Activated T-cell treated with anti-CD3 and anti-CD28 coated beads, Interleukin-2, amount 50 U/mL, for 48 hours (primary cell): ENCODE results near the gene DLG2.
"Not testable (repeated sequence)": the region's sequence is repeated elsewhere in the genome, so short reads cannot be mapped to it uniquely, and the experiment has no call there.

Experiments
- DNase-seq, 2 experiments: peaks; one replicate each; pipeline ENCODE4 v3.0.0-alpha.2; 2020

The DLG2 gene

DNA sequence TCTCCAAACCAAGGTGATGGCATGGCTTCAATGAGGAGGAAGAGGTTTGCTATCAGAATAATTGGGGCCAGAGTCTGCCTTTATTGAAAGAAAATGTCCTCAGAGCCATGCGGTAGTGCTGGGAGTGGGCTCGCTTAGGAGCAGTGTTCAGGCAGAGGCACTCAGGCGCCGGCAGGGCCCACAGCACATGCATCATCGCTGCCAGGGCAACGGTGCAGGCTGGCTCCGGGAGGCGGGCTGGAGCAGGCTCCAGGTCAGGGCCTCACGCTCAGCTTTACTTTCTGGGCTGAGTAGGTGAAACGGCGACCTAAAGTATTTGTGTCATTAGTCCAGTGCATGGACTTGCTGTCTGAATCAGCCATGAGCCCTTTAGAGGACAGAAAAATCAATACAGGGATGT, 2171.1 kb downstream of the DLG2 start:
- DNase-seq: no peak

DNA sequence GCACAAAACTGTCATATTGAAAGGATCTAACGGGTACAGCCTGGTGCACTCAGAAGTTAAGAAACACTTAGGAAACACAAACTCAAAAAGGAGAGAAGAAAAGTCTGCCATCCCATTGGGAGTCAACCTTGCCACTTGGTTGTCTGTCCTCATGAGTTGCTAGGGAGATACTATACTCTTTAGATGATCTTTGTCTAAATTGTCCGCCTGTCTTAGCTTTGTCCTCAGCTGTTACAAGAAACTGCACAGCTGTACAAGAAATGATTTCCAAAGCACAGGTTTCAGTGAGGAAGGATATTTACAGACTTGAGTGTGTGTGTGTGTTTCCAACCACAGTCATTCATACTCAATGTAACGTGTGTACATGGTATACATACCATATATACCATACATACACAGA, 2171.8 kb downstream of the DLG2 start:
- DNase-seq: no peak

DNA sequence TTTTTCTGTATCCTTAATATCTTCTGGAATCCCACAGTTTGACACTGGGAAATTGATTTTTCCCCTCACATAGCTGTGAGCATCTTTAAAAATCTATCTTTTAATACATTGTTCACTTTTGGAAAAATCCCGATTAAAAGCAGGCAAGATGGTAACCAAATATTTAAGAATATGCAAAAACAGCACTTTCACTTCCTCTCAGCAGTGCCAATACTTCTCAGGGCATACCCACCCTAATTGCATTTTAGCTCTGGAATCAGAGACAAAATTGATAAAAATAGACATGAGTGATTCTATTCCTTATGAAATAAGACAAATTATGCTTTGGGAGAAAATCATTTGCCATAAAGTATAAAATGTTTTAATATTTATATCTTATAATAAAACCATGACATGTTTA, 2172.5 kb downstream of the DLG2 start:
- DNase-seq: no peak

DNA sequence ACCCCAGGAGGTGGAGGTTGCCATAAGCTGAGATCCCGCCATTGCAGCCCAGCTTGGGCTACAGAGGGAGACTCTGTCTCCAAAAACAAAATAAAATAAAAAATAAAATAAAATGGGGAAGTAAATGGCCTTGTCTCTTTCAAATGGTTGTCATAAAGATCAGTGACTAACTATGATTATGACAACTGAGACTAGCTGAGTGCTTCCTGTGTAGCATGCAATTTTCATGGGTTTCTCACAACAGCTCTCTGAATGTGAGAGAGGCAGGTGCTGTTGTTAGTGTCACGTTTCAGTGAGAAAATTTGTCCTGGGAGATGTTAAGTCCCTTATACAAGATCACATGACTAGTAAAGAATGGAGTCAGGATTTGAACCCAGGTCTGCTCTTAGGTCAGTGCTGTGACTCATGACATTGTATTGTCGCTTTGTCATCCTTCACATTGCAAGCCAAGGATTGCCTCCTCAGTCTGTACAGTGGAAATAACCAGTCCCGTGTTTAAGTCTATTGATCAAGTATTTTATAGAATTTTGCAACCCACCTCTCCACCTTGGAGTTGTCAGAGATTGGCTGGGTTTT, 2177.7 kb downstream of the DLG2 start:
- no peak for DNase-seq

DNA sequence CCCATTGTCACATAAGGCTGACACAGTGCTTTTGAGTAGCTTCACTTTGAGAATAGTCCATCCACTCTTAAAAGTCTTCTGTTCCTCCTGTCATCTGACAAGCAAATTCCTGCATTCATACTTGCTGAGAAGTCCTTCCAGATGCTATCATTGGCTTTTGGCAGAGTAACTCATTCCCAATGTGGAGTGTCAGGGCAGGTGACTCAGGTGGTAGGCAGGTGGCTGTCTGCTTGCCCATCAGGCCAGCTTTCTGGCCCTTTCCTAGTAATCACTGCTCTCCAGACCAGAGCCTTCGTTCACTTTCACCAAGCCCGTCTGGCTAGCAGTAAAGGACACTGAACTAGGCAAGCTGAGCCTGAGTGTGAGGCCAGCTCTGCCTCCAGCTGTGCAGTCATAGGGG, 2178.5 kb downstream of the DLG2 start:
- DNase-seq: no peak

DNA sequence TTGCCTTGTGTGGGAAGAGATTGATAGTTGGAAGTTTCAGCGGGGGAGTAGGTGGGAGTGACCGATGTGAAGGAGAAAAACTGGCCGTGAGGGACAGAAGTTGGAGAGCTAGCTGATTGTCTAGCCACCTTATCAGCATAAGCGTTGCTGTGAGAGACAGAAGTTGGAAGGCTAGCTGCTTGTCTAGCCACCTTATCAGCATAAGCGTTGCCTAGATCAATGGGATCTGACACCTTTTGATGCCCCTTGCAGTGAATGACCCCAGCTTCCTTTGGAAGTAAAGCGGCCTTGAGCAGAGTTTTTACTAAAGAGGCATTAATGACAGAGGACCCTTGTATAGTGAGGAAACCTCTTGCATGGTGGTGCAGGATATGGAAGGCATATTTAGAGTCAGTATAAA, 2183.3 kb downstream of the DLG2 start:
- not testable (repeated sequence) for DNase-seq

DNA sequence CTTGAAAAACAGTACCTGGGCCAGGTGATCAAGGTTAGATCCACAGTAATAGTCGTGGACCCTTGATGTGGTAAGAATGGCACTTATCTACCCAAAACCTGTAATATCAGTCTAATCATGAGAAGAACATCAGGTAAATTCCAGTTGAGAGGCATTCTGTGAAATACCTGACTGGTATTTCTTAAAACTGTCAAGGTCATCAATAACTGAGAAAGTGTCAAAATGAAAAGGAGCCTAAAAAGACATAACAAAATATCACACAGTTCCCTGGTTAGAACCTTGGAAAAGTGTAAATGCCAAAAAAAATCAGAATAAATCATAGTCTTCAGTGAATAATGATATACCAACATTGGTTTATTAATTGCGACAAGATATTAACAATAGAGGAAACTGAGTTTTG, 2185.5 kb downstream of the DLG2 start:
- no peak for DNase-seq

DNA sequence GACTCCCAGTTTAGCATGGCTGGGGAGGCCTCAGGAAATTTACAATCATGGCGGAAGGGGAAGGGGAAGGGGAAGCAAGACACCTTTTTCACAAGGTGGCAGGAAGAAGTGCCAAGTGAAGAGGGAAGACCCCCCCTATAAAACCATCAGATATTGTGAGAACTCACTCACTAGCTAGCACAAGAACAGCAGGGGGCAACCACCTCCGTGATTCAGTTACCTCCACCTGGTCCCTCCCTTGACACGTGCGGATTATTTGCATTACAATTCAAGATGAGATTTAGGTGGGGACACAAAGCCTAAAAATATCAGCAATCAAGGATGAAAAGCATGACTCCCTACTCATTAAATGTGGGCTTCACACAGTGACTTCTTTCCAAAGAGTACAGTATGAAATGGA, 2186.0 kb downstream of the DLG2 start:
- DNase-seq: no peak

DNA sequence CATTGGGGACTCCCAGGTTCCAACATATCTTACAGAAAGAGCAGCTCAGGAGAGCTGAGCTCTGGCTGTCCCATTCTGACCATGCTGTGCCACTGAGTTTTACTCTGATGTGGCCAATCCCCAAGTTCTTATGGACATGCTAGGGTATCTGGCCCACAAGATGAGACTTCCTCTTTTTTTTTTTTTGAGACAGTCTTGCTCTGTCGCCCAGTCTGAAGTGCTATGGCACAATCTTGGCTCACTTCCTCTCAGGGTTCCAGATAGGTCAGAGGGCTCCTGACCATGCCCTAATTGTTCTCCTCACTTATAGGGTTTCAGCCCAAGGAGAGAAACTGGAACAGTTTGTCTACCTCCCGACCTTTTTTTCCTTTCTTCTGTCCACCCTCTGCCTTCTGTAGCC, 2188.7 kb downstream of the DLG2 start:
- no peak for DNase-seq

DNA sequence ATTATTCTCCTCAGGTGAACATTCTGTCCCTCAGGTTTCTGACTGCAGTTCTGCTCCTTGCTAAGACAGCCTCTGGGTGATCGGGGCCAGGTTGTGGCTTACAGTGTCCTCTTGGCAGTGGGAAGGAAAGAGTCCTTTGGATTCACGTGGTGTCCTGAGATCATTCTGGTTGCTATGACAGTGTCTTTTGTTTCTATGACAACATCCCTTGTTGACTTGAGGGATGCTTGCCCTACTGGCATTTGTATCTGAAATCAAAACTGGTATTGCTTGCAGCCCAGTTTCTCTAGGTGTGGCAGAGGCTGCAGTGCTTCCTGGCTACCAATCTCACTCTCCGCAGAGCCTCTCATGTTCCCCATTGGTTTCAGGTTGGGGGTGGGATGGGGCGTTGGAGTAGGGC, 2189.2 kb downstream of the DLG2 start:
- no peak for DNase-seq

DNA sequence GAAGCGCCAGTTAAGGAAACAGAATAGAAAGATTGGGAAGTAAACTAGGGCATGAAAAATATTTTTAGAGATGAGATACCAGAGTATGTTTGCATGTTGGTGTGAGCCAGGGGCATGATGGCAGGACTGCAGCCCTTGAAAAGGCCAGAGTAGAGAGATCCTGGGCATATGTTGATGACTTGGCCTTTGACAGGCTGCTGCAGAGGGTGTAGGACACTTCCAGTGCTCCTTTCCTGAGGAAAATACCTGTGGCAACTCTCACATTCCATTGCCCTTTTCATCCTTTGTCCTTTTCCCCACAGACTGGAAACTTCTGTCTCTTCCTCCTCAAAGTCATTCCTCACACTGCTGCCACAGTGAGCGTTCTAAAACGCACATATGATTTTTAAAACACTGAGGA, 2190.3 kb downstream of the DLG2 start:
- no peak for DNase-seq

DNA sequence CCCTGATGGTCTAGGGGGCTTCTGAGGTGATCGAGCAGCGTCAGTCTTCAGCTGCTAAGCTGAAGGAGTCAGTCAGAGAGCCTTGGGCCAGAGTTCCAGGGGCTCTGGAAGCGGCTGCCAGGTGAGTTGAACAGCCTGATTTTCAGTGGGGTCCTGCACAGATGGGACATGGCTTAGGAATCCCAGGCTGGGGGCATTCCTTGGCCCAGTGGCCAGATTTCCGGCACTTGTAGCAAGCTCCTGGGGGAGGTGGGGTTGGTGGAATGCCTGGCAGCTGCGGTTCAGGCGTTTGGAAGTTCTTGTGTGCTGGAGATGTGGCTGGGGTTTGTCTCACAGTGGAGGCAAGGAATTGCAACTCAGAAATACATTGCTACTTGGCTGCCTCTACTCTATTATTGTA, 2192.3 kb downstream of the DLG2 start:
- DNase-seq: not testable (repeated sequence)

DNA sequence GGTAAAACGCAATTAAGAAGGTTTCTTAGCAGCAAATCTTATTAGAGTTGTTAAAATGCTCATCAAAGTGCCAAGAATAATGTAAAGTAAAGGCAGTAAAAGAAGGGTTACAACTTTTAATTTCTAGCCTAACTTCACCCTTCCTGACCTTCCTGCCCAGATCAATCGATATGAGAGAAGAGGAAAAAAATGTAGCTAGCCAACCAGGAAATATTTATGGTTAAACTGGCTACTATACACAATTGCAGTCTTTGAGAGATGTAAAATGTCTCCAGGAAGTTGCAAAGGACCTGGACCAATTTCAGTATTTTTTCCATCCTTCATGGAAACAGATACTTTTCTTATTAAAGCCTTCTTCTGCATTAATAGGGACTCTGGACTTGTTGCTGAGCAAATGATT, 2199.2 kb downstream of the DLG2 start:
- no peak for DNase-seq

DNA sequence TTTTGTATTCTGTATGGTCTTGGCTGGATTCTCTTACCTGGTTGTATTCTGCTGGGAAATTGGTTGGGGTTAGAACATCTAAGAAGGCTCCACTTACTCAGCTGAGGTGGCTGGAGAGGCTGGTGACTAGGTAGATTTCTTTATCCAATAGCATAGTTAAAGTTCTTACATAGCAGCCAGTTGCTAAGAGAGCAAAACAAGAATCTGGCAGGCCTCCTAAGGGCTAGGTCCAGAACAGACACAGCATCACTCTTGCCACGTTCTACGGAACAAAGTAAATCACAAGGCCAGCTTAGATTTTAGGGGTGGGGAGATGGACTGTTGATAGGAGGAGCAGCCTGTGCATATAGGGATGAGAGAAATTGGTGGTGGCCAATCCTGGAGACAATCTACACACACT, 2199.6 kb downstream of the DLG2 start:
- no peak for DNase-seq

DNA sequence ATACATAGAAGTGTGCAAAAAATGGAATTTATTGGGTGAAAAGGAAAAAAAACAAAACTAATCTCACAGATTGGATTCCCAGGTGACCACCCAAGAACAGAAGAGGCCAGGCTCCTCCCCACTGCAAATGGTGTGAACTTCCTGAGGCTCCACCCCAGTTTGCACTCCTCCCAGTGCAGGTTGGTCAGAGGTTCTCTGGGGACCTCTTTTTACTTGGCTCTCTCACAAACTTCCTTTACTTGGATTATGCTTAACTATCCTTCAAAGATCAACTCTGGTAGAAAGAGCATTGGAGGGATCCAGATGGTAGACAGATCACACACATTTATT, 2202.0 kb downstream of the DLG2 start:
- DNase-seq: no peak

DNA sequence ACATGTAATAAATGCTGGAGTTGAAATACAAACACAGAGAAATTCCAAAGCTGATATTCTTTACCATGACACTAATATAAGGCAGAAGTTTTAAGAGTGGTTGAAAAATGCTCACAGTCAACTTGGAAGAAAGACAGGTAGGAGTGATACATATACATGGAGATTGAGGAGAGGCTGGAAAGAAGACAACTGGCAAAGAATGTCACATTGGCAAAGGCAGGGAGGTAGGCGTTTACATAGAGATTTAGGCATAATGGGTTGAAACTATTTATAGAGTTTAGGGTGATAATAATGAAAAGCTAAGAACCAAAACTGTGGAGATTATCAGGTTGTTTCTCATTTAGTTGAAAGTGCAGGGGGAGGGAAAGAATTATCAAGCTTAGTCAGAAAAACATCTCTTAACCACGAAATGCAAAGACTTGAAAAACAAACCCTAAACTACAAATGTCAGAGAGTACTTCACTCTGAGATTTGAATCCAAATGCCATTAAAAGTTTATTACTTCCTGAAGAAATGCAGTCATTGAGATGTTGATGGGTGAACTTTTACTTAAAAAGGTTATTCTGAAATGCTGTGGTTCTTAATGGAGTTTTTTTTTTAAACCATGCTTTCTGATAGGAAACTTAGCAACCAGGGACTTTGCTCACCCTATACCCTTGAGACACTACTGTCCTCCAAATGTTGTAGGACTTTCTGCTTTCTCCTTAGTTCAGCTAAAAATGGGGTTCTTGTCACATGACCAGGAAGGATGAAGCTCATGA, 2202.6 kb downstream of the DLG2 start:
- DNase-seq: no peak

DNA sequence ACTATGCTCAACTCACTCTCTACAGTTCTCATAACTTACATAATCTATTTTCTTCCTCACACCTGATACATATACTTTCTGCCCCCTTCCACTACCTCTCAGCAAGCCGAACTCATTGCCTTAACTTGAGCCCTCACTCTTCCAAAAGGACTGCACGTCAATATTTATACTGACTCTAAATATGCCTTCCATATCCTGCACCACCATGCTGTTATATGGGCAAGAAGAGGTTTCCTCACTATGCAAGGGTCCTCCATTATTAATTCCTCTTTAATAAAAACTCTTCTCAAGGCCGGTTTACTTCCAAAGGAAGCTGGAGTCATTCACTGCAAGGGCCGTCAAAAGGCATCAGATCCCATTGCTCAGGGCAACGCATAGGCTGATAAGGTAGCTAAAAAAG, 2204.5 kb downstream of the DLG2 start:
- not testable (repeated sequence) for DNase-seq

DNA sequence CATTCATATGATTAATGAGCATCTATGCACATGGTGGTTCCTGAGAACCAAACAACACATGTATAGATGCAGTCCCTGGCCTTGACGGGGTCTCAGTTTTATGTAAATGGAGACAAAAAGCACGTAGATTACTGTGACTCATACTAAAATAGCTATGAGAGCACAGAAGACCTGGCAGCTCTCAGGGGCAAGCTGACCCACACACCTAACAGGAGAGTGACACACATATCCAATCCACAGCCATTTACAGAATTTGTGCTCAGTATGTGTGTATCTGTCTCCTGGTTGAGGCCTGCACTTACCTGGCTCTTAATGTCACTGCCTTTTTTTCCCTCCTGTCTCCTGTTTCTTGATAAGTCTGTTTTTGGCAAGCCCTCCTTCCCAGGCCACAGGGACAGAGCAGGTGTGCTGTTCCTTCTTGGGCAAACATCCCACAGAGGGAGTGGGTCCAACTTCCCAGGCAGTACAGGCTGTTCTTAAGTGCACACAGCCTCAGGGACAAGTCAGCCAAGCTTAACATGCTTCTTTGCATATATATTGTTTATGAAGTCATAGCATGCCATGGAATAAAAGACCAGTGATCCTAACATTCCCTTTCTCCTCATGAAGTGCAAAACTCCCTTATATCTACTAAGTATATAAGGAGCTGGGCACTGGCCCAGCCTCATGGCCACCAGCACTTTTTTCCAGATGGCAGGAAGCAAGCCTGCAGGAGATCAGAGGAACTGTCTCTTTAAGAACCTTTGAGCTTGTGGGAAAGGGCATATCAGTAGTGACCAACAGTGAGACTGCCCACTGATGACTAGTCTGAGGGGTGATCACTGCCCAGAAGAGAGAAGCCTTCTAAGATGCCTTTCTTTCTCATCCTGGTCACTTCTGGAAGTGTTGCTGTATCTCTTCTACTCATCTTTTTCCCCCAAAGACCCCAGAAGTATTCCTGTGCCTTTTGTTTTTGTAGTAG, 2216.3 kb downstream of the DLG2 start:
- DNase-seq: no peak

DNA sequence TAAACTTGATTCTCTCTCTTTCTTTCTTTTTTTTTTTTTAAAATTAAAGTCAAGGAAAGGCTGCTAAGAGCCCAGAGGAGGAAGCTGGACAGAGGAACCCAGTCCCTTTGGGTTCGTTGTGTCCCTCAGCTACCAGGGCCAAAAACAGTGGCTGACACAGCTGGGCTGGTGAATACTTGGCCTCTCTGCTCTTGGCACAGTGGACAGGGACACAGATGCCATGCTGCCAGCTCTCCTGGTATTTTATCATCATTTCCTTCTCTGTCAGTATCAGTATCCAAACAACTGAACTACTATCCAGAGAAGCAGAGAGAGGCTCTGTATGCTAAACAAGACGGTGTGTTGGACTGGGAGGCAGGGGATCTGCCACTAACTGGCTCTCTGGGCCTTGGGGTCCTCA, 2217.3 kb downstream of the DLG2 start:
- no peak for DNase-seq

DNA sequence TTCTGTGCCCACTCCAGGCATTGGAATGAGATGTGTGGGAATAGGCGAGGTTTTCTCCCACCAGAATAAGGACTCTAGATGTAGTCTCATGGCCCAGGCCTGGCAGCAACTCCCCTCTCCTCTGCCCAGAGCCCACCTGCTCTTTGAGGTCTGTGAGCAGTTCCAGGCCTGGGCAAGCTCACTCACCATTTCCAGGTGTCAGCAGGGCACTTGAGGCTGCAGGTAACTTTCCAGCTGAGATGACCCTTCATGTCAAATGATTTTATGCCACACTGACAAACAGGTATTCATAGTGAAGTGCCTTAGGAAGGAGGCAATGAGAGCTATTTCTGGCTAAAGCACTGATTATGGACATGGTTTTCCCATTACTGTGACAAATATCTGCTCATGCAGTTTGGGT, 2217.7 kb downstream of the DLG2 start:
- no peak for DNase-seq

DNA sequence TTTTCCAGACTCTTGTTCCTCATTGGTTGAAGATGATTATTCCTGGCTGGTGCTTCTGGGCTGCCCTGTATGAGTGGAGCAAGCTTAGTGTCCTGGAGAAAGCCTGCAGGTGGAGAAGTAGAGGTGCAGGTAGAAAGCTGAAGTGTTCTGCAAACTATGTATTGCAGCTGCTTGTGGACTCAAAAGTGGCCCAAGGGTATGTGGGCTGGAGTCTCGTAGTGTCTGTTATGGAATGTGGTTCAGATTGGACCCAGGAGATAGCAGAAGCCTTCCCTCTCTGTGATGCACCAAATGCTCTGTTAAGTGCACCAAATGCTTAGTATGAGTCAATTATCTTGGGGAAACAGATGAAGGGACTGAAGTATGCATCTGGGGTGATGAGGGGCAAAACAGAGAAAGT, 2218.2 kb downstream of the DLG2 start:
- no peak for DNase-seq
